Endodermal cell (in vitro differentiated cells): ENCODE measurements around the gene PNPLA7. TPM values are rescaled to one million over a fixed set of nuclear protein-coding genes. Genes with fewer than 3 reads are reported as not detected.

Experiments used
- DNase-seq: peaks from one replicate; pipeline ENCODE4 v3.0.0-alpha.2; 2017
- H3K27ac ChIP-seq: 2 replicates; pipeline ENCODE4 v1.5.1; 2013; ENCODE audit warnings: mild to moderate bottlenecking, low read depth, low read length, moderate library complexity
- H3K27me3 ChIP-seq: 2 replicates; pipeline ENCODE4 v1.6.1; 2013; ENCODE audit warnings: mild to moderate bottlenecking, low read length, moderate library complexity; ENCODE audit not compliant: insufficient read depth, control insufficient read depth, poor library complexity, severe bottlenecking
- H3K36me3 ChIP-seq: 2 replicates; pipeline ENCODE4 v1.7.0; 2013; ENCODE audit warnings: mild to moderate bottlenecking, low read length, moderate library complexity; ENCODE audit not compliant: control insufficient read depth, insufficient read depth
- H3K4me1 ChIP-seq: one replicate; pipeline ENCODE4 v1.7.0; 2013; ENCODE audit warnings: low read length; ENCODE audit not compliant: control insufficient read depth, insufficient read depth
- H3K4me3 ChIP-seq: 2 replicates; pipeline ENCODE4 v1.5.1; 2013; ENCODE audit warnings: mild to moderate bottlenecking, low read length, moderate library complexity
- H3K9ac ChIP-seq: 2 replicates; pipeline ENCODE4 v1.6.1; 2013; ENCODE audit warnings: mild to moderate bottlenecking, low read length, moderate library complexity; ENCODE audit not compliant: poor library complexity, severe bottlenecking; ENCODE audit errors: extremely low read depth
- H3K9me3 ChIP-seq: 2 replicates; pipeline ENCODE4 v1.6.1; 2013; ENCODE audit warnings: mild to moderate bottlenecking, low read length, moderate library complexity; ENCODE audit not compliant: control insufficient read depth
- H3K27ac Mint-ChIP-seq: 2 replicates; pipeline ENCODE4 v1.8.0; 2020; ENCODE audit warnings: mixed read lengths
- H3K27me3 Mint-ChIP-seq: 2 replicates; pipeline ENCODE4 v1.8.0; 2021; ENCODE audit warnings: mild to moderate bottlenecking, mixed read lengths; ENCODE audit not compliant: insufficient read depth
- H3K36me3 Mint-ChIP-seq: 2 replicates; pipeline ENCODE4 v1.8.0; 2020; ENCODE audit warnings: low read depth, mixed read lengths
- H3K4me1 Mint-ChIP-seq: 2 replicates; pipeline ENCODE4 v1.8.0; 2020; ENCODE audit warnings: mixed read lengths
- H3K4me3 Mint-ChIP-seq: 2 replicates; pipeline ENCODE4 v1.8.0; 2020; ENCODE audit warnings: mild to moderate bottlenecking, moderate library complexity, mixed read lengths
- H3K9me3 Mint-ChIP-seq: 2 replicates; pipeline ENCODE4 v1.8.0; 2020; ENCODE audit warnings: mild to moderate bottlenecking, mixed read lengths
- CTCF ChIP-seq: fragments of 200-600 bp; sonication (generic); conservative IDR thresholded peaks from 2 replicates; pipeline ENCODE4 v1.5.0; 2021; ENCODE audit warnings: antibody characterized with exemption, mild to moderate bottlenecking
- WGBS, 2 experiments: methylation state at CpG; one replicate each; pipeline versions ENCODE4 v1.1.5 to v1.1.7; 2013; ENCODE audit warnings: missing lambda C conversion rate in 2 of 2, mixed read lengths in 1 of 2; ENCODE audit not compliant: insufficient coverage in 1 of 2, insufficient read length in 1 of 2; 5-methylcytosine and 5-hydroxymethylcytosine counted together
- total RNA-seq, 2 donors: library from RNA; stranded (reverse); fragmentation: NEBNext Ultra II Directional in 1 of 2; extraction: Animal tissue kit (Norgen Biotek cat#: 25700) in 1 of 2; gene quantifications; 2 replicates in 1 of 2; 3 replicates in 1 of 2; pipeline ENCODE4 v1.2.1, GENCODE V29; 2021

Gene PNPLA7
- total RNA-seq, 2 donors from 2014 or later = 2.0 to 2.4 TPM

GRCh38 chr9:137463931-137464290, 86.3 kb downstream of the PNPLA7 start:
- TF ChIP-seq CTCF = no peak
- Histone ChIP-seq H3K9ac (no peak overlapping the region), H3K4me3 (no peak overlapping the region), H3K4me1 (no peaks in the 10 kb centered on the region), H3K27me3 (no peaks in the 10 kb centered on the region), H3K36me3 (no peaks in the 10 kb centered on the region), H3K9me3 (no peaks in the 10 kb centered on the region), H3K27ac (no peak overlapping the region)
- Mint-ChIP-seq H3K27me3 (peaks cover 34% of the 10 kb centered on the region), H3K36me3 (no peaks in the 10 kb centered on the region), H3K4me3 (no peak overlapping the region), H3K27ac (no peak overlapping the region), H3K9me3 (no peaks in the 10 kb centered on the region), H3K4me1 (no peaks in the 10 kb centered on the region)
- no peak for DNase-seq
- 96 to 100% methylated on average over 5 to 18 of the region's 18 CpGs for WGBS, 2 experiments

DNA sequence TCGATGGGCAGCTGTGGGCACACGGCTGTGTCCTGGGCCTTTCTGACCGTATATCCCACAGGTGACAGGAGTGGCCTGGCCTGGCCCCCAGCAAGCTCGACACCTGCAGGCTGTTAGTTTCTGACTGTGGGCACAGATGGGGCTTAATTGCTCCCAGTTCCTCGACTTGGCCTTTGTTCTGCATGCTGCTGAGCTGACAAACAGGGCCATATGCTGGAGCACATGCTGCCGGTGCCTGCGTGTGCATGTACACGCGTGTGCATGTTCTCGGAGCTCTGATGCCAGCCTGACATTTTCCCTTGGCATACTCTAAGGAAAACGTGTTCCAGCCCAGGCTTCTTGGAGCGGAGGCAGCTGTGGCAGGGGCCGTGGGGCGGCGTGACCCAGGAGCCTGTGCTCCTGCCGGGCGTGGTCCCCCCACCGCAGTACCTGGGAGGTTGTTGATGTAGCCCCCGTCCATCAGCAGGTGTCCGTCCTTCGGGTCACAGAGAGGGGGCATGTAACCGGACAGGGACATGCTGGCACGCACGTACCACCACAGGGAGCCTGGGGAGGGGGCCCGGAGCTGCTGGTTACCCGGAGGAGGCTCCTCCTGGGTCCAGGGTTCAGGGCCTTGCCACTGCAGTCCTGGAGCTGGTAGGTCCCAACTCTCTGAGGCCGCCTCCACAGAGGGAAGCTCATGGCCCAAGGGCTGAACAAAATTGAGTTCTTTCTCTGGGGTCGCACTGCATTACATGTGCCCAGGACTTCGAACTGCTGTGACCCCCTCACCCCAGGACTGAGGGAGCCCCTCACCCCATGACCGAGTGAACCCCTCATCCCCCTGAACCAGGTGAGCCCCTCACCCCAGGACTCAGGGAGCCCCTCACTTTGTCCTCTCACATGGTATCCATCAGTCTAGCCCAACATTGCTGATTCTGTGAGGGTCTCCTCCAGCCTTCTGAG, 86.9 kb downstream of the PNPLA7 start:
- H3K27me3 Mint-ChIP-seq = peaks cover 34% of the 10 kb centered on the region
- no peak overlapping the region for H3K4me3 ChIP-seq

GRCh38 chr9:137462396-137462985, 87.7 kb downstream of the PNPLA7 start:
- no peak overlapping the region for H3K27ac Mint-ChIP-seq
- WGBS, 2 experiments = 86 to 90% methylated on average over 12 to 25 of the region's 25 CpGs
- no peaks in the 10 kb centered on the region for H3K4me1 Mint-ChIP-seq
- H3K27me3 Mint-ChIP-seq = peaks cover 34% of the 10 kb centered on the region
- no peak overlapping the region for H3K4me3 ChIP-seq
- H3K9ac ChIP-seq = no peak overlapping the region
- H3K9me3 Mint-ChIP-seq = no peaks in the 10 kb centered on the region
- no peaks in the 10 kb centered on the region for H3K9me3 ChIP-seq
- no peak overlapping the region for H3K27ac ChIP-seq
- no peaks in the 10 kb centered on the region for H3K36me3 ChIP-seq
- no peak overlapping the region for H3K4me3 Mint-ChIP-seq
- DNase-seq = no peak
- H3K36me3 Mint-ChIP-seq = no peaks in the 10 kb centered on the region
- TF ChIP-seq CTCF = no peak
- no peaks in the 10 kb centered on the region for H3K4me1 ChIP-seq
- no peaks in the 10 kb centered on the region for H3K27me3 ChIP-seq

More for the DNA sequence above, 86.9 kb downstream of the PNPLA7 start:
- no peak for DNase-seq
- no peak overlapping the region for H3K27ac ChIP-seq
- H3K4me1 ChIP-seq = no peaks in the 10 kb centered on the region
- no peaks in the 10 kb centered on the region for H3K36me3 Mint-ChIP-seq
- H3K4me1 Mint-ChIP-seq = no peaks in the 10 kb centered on the region
- H3K4me3 Mint-ChIP-seq = no peak overlapping the region
- no peak overlapping the region for H3K9ac ChIP-seq
- no peaks in the 10 kb centered on the region for H3K36me3 ChIP-seq
- H3K27ac Mint-ChIP-seq = no peak overlapping the region
- no peak for TF ChIP-seq CTCF
- WGBS, 2 experiments = 92 to 95% methylated on average over 23 to 30 of the region's 30 CpGs
- no peaks in the 10 kb centered on the region for H3K9me3 Mint-ChIP-seq
- H3K27me3 ChIP-seq = no peaks in the 10 kb centered on the region
- H3K9me3 ChIP-seq = no peaks in the 10 kb centered on the region
